Gastrocnemius medialis (tissue), 4 donors: ENCODE results near the gene WLS. TPM values are rescaled to one million over a fixed set of nuclear protein-coding genes. Genes with fewer than 3 reads are reported as not detected.
A peak's percentile ranks its signal among the peaks of the same experiment; 100 is the strongest.

ENCODE experiments used
- ATAC-seq, 2 donors: fragments of 150-250 bp; one replicate each; pipeline ENCODE4 v1.9.1; 2016
- DNase-seq, 2 donors: peaks; one replicate each; pipeline ENCODE4 v3.0.0-alpha.2; 2019
- H3K27ac ChIP-seq, 4 donors: fragments of 200-600 bp; sonication (generic); 1 replicate in 1 of 4; 2 replicates in 3 of 4; pipeline ENCODE4 v1.5.1; 2016 to 2018; ENCODE audit warnings: mild to moderate bottlenecking in 2 of 4, moderate library complexity in 1 of 4
- H3K27me3 ChIP-seq, 3 donors: fragments of 200-600 bp; sonication (generic) in 2 of 3; 1 replicate in 1 of 3; 2 replicates in 2 of 3; pipeline versions ENCODE4 v1.5.1 to v1.6.0; 2016 to 2019; ENCODE audit warnings: mild to moderate bottlenecking in 1 of 3, moderate library complexity in 1 of 3
- H3K36me3 ChIP-seq, 2 donors: fragments of 200-600 bp; sonication (generic) in 1 of 2; one replicate each; pipeline ENCODE4 v1.5.1; 2017 to 2018
- H3K4me1 ChIP-seq, 2 donors: fragments of 200-600 bp; sonication (generic) in 1 of 2; one replicate each; pipeline ENCODE4 v1.5.1; 2016 to 2017; ENCODE audit warnings: mild to moderate bottlenecking in 2 of 2
- H3K4me3 ChIP-seq, 4 donors: fragments of 200-600 bp; sonication (generic) in 3 of 4; 1 replicate in 1 of 4; 2 replicates in 3 of 4; pipeline ENCODE4 v1.5.1; 2016 to 2019; ENCODE audit warnings: mild to moderate bottlenecking in 2 of 4
- H3K9me3 ChIP-seq, 3 donors: fragments of 200-600 bp; sonication (generic) in 2 of 3; 1 replicate in 1 of 3; 2 replicates in 2 of 3; pipeline ENCODE4 v1.5.1; 2016 to 2019
- CTCF ChIP-seq, 5 experiments: fragments of 450-650 bp in 3 of 5; fragments of 200-600 bp in 2 of 5; sonication (generic) in 2 of 5; IDR thresholded peaks in 4 of 5; conservative IDR thresholded peaks in 1 of 5; 1 replicate in 4 of 5; 2 replicates in 1 of 5; pipeline ENCODE4 v1.5.1; 2016 to 2019; ENCODE audit warnings: antibody characterized with exemption in 5 of 5, mild to moderate bottlenecking in 3 of 5, moderate library complexity in 3 of 5
- POLR2A ChIP-seq, 2 donors: fragments of 450-650 bp; IDR thresholded peaks; one replicate each; pipeline ENCODE4 v1.6.1; 2017; ENCODE audit warnings: antibody characterized with exemption in 2 of 2, mild to moderate bottlenecking in 2 of 2, moderate library complexity in 2 of 2
- in situ Hi-C, 4 donors: fragments of 200-750 bp; cut with MboI; loops; one replicate each; pipeline versions ENCODE4 v1.15.0 to v1.8.0; 2017; ENCODE audit warnings: low sequenced_read_pairs in 4 of 4
- intact Hi-C: fragments of 100-400 bp; cut with DNase I; formaldehyde crosslinking; loops from one replicate; pipeline ENCODE4 v1.15.1; 2023; ENCODE audit warnings: low total_unique reads
- total RNA-seq, 4 donors: library from RNA; depleted of rRNA; stranded (reverse); fragments of >200 nt; gene quantifications; one replicate each; pipeline versions ENCODE4 v1.1.0 to v1.2.3, GENCODE V29; 2016

Gene WLS
- total RNA-seq, 4 donors from 2014 or later = 8.6 to 15.7 (median 11.6) TPM

DNA sequence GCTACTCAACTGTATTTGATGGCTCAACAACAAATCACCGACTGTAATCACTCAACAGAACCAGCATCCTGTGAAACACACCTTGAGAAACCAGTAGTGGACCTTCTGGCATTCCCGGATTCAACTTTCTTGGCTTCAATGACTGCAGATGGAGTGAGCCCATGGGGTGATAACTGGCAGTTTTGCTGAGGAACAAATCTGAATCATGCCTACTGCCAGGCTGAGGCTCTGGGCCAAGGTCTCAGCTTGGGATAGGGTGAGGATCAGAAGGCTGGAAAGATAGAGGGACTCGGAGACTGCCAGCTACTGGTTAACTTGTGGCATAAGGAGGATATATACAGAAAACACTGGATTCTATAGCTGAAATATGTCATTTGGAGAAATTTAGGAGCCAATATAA, 118.4 kb downstream of the WLS start:
- ATAC-seq (no peak), DNase-seq (no peak)
- in situ Hi-C loops = loop anchor here in 2 of 4 donors (10.0 to 25.0 kb wide), 3 partner anchors 339 to 577 kb away; no protein-coding TSS in a partner anchor
- Histone ChIP-seq H3K4me1 (peaks cover 9 to 10% of the 10 kb centered on the region in 2 donors), H3K27me3 (no peaks in the 10 kb centered on the region), H3K36me3 (no peaks in the 10 kb centered on the region), H3K9me3 (no peaks in the 10 kb centered on the region), H3K27ac (no peak overlapping the region), H3K4me3 (no peak overlapping the region)
- no peak for TF ChIP-seq CTCF (IDR thresholded peaks at IDR 0.05 in 4 of 5, conservative IDR thresholded peaks at IDR 0.05 in 1 of 5)
- no peak for TF ChIP-seq POLR2A (IDR thresholded peaks at IDR 0.05)
- intact Hi-C loops = loop anchor here (5.0 to 10.0 kb wide), 2 partner anchors 262 to 579 kb away; no protein-coding TSS in a partner anchor

GRCh38 chr1:68112835-68113243, 119.5 kb downstream of the WLS start:
- in situ Hi-C loops (loop anchor here in 2 of 4 donors (10.0 to 25.0 kb wide), 3 partner anchors 338 to 576 kb away; no protein-coding TSS in a partner anchor), intact Hi-C loops (loop anchor here (5.0 to 10.0 kb wide), 2 partner anchors 261 to 578 kb away; no protein-coding TSS in a partner anchor)
- no peaks in the 10 kb centered on the region for H3K27me3 ChIP-seq
- peak; percentile 32 to 36 for ATAC-seq
- H3K4me1 ChIP-seq = peaks cover 9 to 10% of the 10 kb centered on the region in 2 donors
- no peak overlapping the region for H3K4me3 ChIP-seq
- H3K27ac ChIP-seq = no peak overlapping the region
- no peak for TF ChIP-seq POLR2A (IDR thresholded peaks at IDR 0.05)
- TF ChIP-seq CTCF (IDR thresholded peaks at IDR 0.05 in 4 of 5, conservative IDR thresholded peaks at IDR 0.05 in 1 of 5) = no peak
- no peaks in the 10 kb centered on the region for H3K9me3 ChIP-seq
- H3K36me3 ChIP-seq = no peaks in the 10 kb centered on the region
- no peak for DNase-seq

GRCh38 chr1:68111519-68112436, 120.5 kb downstream of the WLS start:
- no peak overlapping the region for H3K27ac ChIP-seq
- H3K4me1 ChIP-seq = peaks cover 9 to 10% of the 10 kb centered on the region in 2 donors
- TF ChIP-seq CTCF (IDR thresholded peaks at IDR 0.05 in 4 of 5, conservative IDR thresholded peaks at IDR 0.05 in 1 of 5) (peak in 3 of 5 experiments; percentile 29 to 47 (median 46)), POLR2A (IDR thresholded peaks at IDR 0.05) (no peak)

GRCh38 chr1:68107771-68108170, 124.6 kb downstream of the WLS start:
- H3K27ac ChIP-seq = no peak overlapping the region
- ATAC-seq = no peak
- TF ChIP-seq POLR2A (IDR thresholded peaks at IDR 0.05) = no peak
- no peak for TF ChIP-seq CTCF (IDR thresholded peaks at IDR 0.05 in 4 of 5, conservative IDR thresholded peaks at IDR 0.05 in 1 of 5)
- H3K9me3 ChIP-seq = no peaks in the 10 kb centered on the region
- H3K4me3 ChIP-seq = no peak overlapping the region
- in situ Hi-C loops = loop anchor here in 3 of 4 donors (10.0 to 25.0 kb wide), 3 partner anchors 253 to 570 kb away; no protein-coding TSS in a partner anchor
- H3K27me3 ChIP-seq = no peaks in the 10 kb centered on the region
- DNase-seq = no peak
- H3K36me3 ChIP-seq = no peaks in the 10 kb centered on the region
- intact Hi-C loops = no loop called here
- peaks cover 7 to 9% of the 10 kb centered on the region in 2 donors for H3K4me1 ChIP-seq

More at GRCh38 chr1:68111519-68112436, 120.5 kb downstream of the WLS start:
- no peaks in the 10 kb centered on the region for H3K36me3 ChIP-seq
- in situ Hi-C loops (loop anchor here in 2 of 4 donors (10.0 to 25.0 kb wide), 3 partner anchors 337 to 574 kb away; no protein-coding TSS in a partner anchor), intact Hi-C loops (loop anchor here (2.0 to 10.0 kb wide), 3 partner anchors 259 to 577 kb away; no protein-coding TSS in a partner anchor)
- ATAC-seq (peak; percentile 87 to 88), DNase-seq (peak; percentile 46 to 56)
- no peak overlapping the region for H3K4me3 ChIP-seq
- no peaks in the 10 kb centered on the region for H3K9me3 ChIP-seq
- no peaks in the 10 kb centered on the region for H3K27me3 ChIP-seq
